HepG2 (cell line): ENCODE results near the gene BARX1.

ENCODE experiments used
- CTCF ChIP-seq: sonication (generic); formaldehyde crosslinking; IDR thresholded peaks from 2 replicates; pipeline ENCODE4 v1.5.0; 2020; ENCODE audit warnings: mild to moderate bottlenecking, missing genetic modification reagents, moderate library complexity
- FOXO4 ChIP-seq: sonication (generic); formaldehyde crosslinking; conservative IDR thresholded peaks from 2 replicates; pipeline ENCODE4 v1.8.1; 2023; ENCODE audit warnings: missing genetic modification reagents
- REST ChIP-seq, 2 experiments: IDR thresholded peaks; 2 replicates each; pipeline ENCODE4 v1.6.1; 2011 to 2012; ENCODE audit warnings: low read length in 2 of 2, borderline replicate concordance in 1 of 2, low read depth in 1 of 2, mild to moderate bottlenecking in 1 of 2, moderate library complexity in 1 of 2

GRCh38 chr9:93958819-93959682, 3.9 kb upstream of the BARX1 start:
- TF ChIP-seq CTCF (CRISPR knock-in tag) (no peak), REST (IDR thresholded peaks at IDR 0.05; ENCODE audit: borderline replicate concordance in 1 of 2, low read depth in 1 of 2, low read length in 2 of 2) (no peak), FOXO4 (CRISPR knock-in tag) (no peak)
